ENCODE results near the gene PEX6. TPM values are rescaled to one million over a fixed set of nuclear protein-coding genes. Genes with fewer than 3 reads are reported as not detected.

Gene PEX6
- total and polyA plus RNA-seq, 2 of the 13 experiments (the other 11 are each of a cell fraction or from before 2014, with no cell fraction given): 5.1 to 6.7 TPM

DNA sequence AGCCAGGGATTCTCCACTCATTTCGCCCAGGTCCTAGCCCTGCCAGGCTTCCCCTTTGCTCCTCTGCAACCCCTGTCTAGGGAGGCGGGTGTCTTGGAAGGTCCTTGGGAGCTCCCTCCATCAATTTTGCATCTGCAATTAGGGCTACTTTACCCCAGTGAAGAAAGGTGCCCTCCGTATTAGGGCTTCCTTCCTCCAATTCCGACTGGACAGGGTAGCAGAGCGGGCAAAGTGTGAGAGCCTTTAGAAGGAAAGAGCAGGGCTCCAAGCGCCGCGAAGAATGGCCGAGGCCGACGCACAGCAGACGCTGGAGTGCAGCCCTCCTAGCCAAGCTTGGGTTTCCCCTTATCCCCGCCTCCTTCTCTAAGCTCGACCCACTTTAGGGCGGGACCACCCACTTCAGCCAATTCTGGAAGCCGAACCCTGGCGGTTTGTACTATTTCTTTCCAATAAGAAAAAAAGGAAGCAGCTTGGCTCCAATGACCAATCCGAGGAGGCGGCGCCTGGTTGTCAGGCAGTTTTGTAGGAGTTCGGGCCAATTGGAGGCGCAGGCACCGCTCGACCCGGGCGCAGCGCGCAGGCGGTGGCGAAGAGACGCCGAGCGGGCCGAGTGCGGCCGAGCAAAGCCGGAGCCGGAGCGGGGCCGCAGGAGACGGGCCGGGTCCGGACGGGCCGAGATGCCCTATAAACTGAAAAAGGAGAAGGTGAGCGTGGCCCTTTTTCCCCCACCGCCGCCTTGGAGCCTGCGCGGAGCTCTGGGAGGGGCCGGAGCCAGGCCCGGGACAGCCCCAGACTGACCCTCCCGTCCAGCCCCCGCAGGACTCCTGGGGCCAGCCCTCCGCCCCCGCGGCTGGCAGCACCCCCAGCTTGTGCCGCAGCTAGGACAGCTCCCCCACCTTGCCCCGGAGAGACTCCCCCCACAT lies 5.3 kb upstream of the PEX6 start, which contains the start of gene PPP2R5D (continued):
- TF ChIP-seq KAT7 (CRISPR knock-in tag; IDR thresholded peaks at IDR 0.05; ENCODE audit: borderline replicate concordance): no peak
- no peak for TF ChIP-seq ZNF672 (CRISPR knock-in tag; IDR thresholded peaks at IDR 0.05)
- no peak for TF ChIP-seq NONO (IDR thresholded peaks at IDR 0.05)
- TF ChIP-seq NONO (CRISPR knock-in tag; conservative IDR thresholded peaks at IDR 0.05): no peak
- TF ChIP-seq SRF (IDR thresholded peaks at IDR 0.05; ENCODE audit: low read depth, low read length): peak; percentile 74
- TF ChIP-seq EED (CRISPR knock-in tag; IDR thresholded peaks at IDR 0.05): no peak
- peak; percentile 90; the same call in 1 of the 2 replicates for TF ChIP-seq ZNF235 (CRISPR knock-in tag; IDR thresholded peaks at IDR 0.05; ENCODE audit: borderline replicate concordance)
- TF ChIP-seq KLF12 (CRISPR knock-in tag; IDR thresholded peaks at IDR 0.05; ENCODE audit: borderline replicate concordance): peak; percentile 92
- TF ChIP-seq GABPA (IDR thresholded peaks at IDR 0.05; ENCODE audit: low read depth, low read length): no peak
- 0 out of 2 replicates have a peak, but pooled peaks have one; percentile 39 for TF ChIP-seq GABPA (CRISPR knock-in tag; IDR thresholded peaks at IDR 0.05; ENCODE audit: low read depth)
- peak; percentile 94 for TF ChIP-seq ZNF777 (CRISPR knock-in tag; IDR thresholded peaks at IDR 0.05)
- no peak; the same call in 1 of the 2 replicates for TF ChIP-seq AKNA (CRISPR knock-in tag; IDR thresholded peaks at IDR 0.05; ENCODE audit: borderline replicate concordance)
- TF ChIP-seq NFIB (CRISPR knock-in tag; IDR thresholded peaks at IDR 0.05; ENCODE audit: borderline replicate concordance): no peak
- no peak for TF ChIP-seq MBNL3 (CRISPR knock-in tag; conservative IDR thresholded peaks at IDR 0.05)
- 0 out of 2 replicates have a peak, but pooled peaks have one; percentile 59 for TF ChIP-seq MIER2 (CRISPR knock-in tag; IDR thresholded peaks at IDR 0.05)
- TF ChIP-seq, protein P1, sequence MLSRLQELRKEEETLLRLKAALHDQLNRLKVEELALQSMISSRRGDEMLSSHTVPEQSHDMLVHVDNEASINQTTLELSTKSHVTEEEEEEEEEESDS (CRISPR knock-in tag; IDR thresholded peaks at IDR 0.05; ENCODE audit: borderline replicate concordance): 0 out of 2 replicates have a peak, but pooled peaks have one; percentile 62
- no peak for TF ChIP-seq ZNF577 (CRISPR knock-in tag; IDR thresholded peaks at IDR 0.05; ENCODE audit: borderline replicate concordance, low read depth)
- no peak for TF ChIP-seq CEBPB (IDR thresholded peaks at IDR 0.05; ENCODE audit: borderline replicate concordance, low read depth, low read length)
- no peak for TF ChIP-seq ZNF251 (CRISPR knock-in tag; IDR thresholded peaks at IDR 0.05)
- no peak for TF ChIP-seq ZBTB21 (CRISPR knock-in tag; IDR thresholded peaks at IDR 0.05)
- no peak; the same call in 1 of the 2 replicates for TF ChIP-seq ZNF749 (CRISPR knock-in tag; IDR thresholded peaks at IDR 0.05; ENCODE audit: borderline replicate concordance)
- TF ChIP-seq HNRNPH1 (optimal IDR thresholded peaks at IDR 0.05; ENCODE audit: low read depth, low read length): no peak
- TF ChIP-seq ZNF558 (CRISPR knock-in tag; IDR thresholded peaks at IDR 0.05; ENCODE audit: borderline replicate concordance): no peak
- TF ChIP-seq, protein P2, sequence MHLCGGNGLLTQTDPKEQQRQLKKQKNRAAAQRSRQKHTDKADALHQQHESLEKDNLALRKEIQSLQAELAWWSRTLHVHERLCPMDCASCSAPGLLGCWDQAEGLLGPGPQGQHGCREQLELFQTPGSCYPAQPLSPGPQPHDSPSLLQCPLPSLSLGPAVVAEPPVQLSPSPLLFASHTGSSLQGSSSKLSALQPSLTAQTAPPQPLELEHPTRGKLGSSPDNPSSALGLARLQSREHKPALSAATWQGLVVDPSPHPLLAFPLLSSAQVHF (CRISPR knock-in tag; IDR thresholded peaks at IDR 0.05): no peak

Data from HepG2 (cell line).